DND-41 (cell line): ENCODE data around the gene RAB34.

Experiments
- CTCF ChIP-seq: IDR thresholded peaks from 2 replicates; pipeline ENCODE4 v1.5.1; 2012; ENCODE audit warnings: borderline replicate concordance, low read length, moderate library complexity, mild to moderate bottlenecking; ENCODE audit not compliant: poor library complexity, severe bottlenecking; ENCODE audit errors: extremely low read depth
- EZH2 ChIP-seq: IDR thresholded peaks from 3 replicates; pipeline ENCODE4 v1.6.1; 2012; ENCODE audit warnings: borderline replicate concordance, low read depth, mild to moderate bottlenecking, moderate library complexity, low read length, inconsistent platforms; ENCODE audit not compliant: severe bottlenecking

GRCh38 chr17:28746611-28747050 lies 29.0 kb upstream of the RAB34 start:
- TF ChIP-seq CTCF (no peak), EZH2 (no peak)
